ENCODE data around the gene DNAJC22. TPM values are rescaled to one million over a fixed set of nuclear protein-coding genes. Genes with fewer than 3 reads are reported as not detected.
"Not testable (repeated sequence)": the region's sequence is repeated elsewhere in the genome, so short reads cannot be mapped to it uniquely, and the experiment has no call there.

Gene DNAJC22
- total and polyA plus RNA-seq, 2 donors = 0.03 to 1.0 TPM

DNA sequence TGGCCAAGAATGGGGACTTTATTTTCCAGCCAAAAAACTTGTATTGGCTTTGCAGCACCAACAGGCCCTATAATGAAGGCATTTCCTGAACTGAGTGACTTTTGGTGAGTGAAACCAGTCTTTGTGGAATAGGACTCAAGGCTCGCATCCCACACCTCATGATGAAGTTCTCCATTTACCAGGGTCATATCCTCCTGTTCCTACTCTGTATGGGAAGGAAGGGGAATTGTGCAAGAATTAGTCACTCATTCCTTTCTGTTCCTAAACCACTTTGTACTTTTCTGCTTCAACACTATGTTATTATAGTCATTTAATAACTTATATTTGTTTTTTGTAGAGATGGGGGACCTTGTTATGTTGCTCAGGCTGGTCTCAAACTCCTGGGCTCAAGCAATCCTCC is 18.3 kb downstream of the DNAJC22 start:
- Histone ChIP-seq H3K27ac (ENCODE audit: low read depth) (no peak overlapping the region), H3K4me1 (ENCODE audit: insufficient read depth) (peaks cover 2% of the 10 kb centered on the region), H3K36me3 (ENCODE audit: insufficient read depth) (no peaks in the 10 kb centered on the region), H3K4me3 (ENCODE audit: low read depth, low read length) (no peak overlapping the region)
- no peak for DNase-seq (ENCODE audit: extremely low spot score)
- 93% methylated on average over 1 of the region's 1 CpG for WGBS

DNA sequence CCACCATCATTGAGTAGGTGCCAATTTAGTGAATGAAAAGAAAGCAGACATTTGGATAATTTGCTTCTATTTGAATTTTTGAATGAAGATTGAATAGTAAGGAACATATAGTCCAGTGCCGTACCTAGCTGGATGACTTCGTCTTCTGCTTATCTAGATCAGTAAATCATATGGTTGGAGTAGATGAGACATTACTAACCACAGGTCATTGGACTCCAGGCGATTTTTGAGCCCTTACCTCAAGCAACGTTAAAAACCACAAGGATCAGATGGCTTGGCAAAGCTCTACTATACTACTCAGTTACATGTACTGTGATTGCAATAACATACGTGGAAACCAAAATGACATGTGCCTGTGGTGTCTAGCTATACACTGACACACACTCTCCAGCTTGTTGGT is 18.9 kb downstream of the DNAJC22 start:
- Histone ChIP-seq H3K36me3 (ENCODE audit: insufficient read depth) (no peaks in the 10 kb centered on the region), H3K27ac (ENCODE audit: low read depth) (no peak overlapping the region), H3K4me1 (ENCODE audit: insufficient read depth) (peaks cover 2% of the 10 kb centered on the region), H3K4me3 (ENCODE audit: low read depth, low read length) (no peak overlapping the region)
- no peak for DNase-seq (ENCODE audit: extremely low spot score)
- 72% methylated on average over 5 of the region's 5 CpGs for WGBS

DNA sequence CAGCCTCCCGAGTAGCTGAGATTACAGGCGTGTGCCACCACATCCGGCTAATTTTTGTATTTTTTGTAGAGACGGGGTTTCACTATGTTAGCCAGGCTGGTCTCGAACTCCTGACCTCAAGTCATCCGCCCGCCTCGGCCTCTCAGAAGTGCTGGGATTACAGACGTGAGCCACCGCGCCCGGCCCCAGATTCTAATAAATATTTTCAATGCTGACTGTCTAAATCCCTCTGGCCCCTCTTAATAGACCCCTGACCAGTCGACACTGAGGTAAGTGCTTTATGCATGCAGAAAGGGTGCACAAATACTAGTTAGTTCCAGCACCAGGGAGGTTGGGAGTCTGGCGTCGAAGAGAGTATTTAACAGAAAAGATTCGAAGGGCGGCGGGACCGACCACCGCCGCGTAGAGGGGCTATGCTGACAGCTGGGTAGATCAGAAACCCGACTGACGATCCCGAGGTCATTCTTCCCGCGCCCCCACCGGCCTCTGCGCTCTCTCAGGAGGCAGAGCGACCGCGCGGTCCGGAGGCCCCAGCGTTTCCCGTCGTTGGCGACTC is 19.5 kb downstream of the DNAJC22 start:
- H3K36me3 ChIP-seq (ENCODE audit: insufficient read depth) = no peaks in the 10 kb centered on the region
- peaks cover 2% of the 10 kb centered on the region for H3K4me1 ChIP-seq (ENCODE audit: insufficient read depth)
- H3K27ac ChIP-seq (ENCODE audit: low read depth) = peak overlapping the region; percentile 87
- WGBS = 9% methylated on average over 38 of the region's 38 CpGs
- DNase-seq (ENCODE audit: extremely low spot score) = no peak
- peak overlapping the region; percentile 71 for H3K4me3 ChIP-seq (ENCODE audit: low read depth, low read length)

DNA sequence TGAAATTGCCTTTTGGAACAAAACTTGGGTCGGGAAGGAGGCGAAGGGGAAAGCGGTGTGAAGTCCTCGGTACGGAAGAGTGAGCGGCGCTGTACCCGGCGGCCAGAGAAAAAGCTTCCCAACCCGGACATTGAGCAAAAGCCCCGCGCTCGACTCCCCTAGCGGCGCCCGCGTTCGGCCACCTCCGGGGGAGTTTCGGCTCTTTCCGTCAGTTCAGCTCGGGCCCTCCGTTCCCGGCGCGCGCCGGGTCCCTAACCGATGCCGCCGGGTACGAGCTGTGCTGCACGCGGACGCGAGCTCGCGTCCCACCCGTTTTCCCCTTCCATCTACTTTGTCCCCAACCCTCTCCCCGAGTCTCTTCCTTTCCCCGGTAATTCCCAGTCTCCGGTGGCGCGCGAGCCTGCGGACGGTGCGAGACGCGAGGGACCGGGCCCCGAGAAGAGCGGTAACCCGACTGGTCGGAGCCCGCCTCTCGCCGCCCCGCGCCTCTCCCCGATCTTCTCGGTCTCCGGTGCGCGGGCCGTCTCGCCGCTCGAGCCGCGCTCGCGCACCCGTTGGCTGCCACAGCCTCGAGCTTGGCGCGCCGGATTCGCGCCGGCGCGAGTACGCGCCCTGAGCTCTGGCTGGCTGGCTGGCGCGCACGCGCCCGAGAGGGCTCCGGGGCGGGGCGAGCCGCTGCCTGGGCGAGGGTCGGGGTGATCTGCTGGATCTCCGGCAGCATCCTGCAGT is 20.1 kb downstream of the DNAJC22 start:
- DNase-seq (ENCODE audit: extremely low spot score) = peak; percentile 81
- H3K27ac ChIP-seq (ENCODE audit: low read depth) = peak overlapping the region; percentile 87
- under 1% methylated on average over 97 of the region's 97 CpGs for WGBS
- H3K4me1 ChIP-seq (ENCODE audit: insufficient read depth) = peaks cover 2% of the 10 kb centered on the region
- no peaks in the 10 kb centered on the region for H3K36me3 ChIP-seq (ENCODE audit: insufficient read depth)
- H3K4me3 ChIP-seq (ENCODE audit: low read depth, low read length) = peak overlapping the region; percentile 71

DNA sequence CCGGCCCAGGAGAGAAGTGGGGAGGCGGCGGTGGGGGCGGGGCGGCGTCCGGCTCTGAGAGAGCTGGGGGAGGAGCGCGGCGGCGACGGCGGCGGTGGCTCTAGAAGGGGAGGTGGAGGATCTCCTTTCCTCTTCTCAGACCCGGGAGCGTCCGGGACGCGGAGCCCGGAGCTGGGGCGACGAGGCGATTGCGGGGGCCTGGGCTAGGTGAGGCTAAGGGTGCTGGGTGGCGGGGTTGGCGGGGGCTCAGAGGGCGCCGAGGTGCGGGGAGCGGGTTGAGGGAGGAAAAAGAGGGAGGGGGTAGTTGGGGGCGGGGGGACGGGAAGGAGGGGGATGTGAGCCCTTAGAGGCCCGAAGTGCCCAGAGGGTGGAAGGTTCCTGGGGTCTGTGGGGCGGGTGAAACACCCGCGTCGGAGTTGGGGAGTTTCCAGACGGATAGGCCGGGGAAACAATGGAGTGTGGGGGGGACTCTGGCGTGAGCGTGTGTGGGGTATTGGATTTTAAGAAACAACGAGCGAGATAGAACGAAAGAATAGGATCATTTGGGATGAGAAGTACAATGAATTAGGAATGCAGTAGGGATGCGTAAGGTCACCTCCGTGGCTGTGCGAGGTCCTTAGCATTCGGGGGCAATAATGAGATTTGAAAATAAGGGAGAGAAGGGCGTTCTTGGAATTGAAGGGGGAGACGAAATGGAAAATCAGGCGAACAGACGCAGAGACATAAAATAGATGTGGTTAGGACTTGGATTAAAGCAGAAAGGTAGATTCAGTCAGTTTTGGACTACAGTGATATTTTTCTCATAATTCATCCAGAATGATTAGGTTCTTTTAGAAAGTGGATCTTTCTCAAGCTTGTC is 20.9 kb downstream of the DNAJC22 start, which contains the start of gene SPATS2:
TSS of gene SPATS2 (plus strand) at position 82 of the 859 bp plus-strand sequence. CDS start 93,551 bp downstream, outside the sequence.
- Histone ChIP-seq H3K36me3 (ENCODE audit: insufficient read depth) (no peaks in the 10 kb centered on the region), H3K4me1 (ENCODE audit: insufficient read depth) (peaks cover 2% of the 10 kb centered on the region), H3K27ac (ENCODE audit: low read depth) (peak within 1 kb of the TSS; percentile 87), H3K4me3 (ENCODE audit: low read depth, low read length) (peak within 1 kb of the TSS; percentile 71)
- WGBS = under 1% methylated on average over 52 of the region's 52 CpGs
- DNase-seq (ENCODE audit: extremely low spot score) = no peak

DNA sequence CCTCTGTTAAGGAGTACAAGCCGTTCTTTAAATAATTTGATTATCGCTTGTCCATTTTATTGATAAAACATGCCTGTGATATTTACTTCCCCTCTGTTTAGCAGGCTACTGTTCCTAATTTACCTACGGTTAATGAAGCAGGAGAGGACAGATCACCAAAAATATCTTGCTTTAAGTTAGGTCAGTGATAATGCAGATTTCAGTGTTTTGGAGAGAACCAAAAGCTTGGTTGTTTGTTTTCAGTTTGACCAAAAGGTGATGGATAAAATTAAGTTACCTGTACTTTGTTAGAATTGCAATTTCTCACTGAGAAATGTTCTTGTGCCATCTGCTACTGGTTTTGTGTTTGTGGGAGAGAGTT is 21.5 kb downstream of the DNAJC22 start:
- DNase-seq (ENCODE audit: extremely low spot score) = no peak
- Histone ChIP-seq H3K4me3 (ENCODE audit: low read depth, low read length) (peak overlapping the region; percentile 71), H3K4me1 (ENCODE audit: insufficient read depth) (peaks cover 2% of the 10 kb centered on the region), H3K27ac (ENCODE audit: low read depth) (no peak overlapping the region), H3K36me3 (ENCODE audit: insufficient read depth) (no peaks in the 10 kb centered on the region)
- 23% methylated on average over 3 of the region's 3 CpGs for WGBS

DNA sequence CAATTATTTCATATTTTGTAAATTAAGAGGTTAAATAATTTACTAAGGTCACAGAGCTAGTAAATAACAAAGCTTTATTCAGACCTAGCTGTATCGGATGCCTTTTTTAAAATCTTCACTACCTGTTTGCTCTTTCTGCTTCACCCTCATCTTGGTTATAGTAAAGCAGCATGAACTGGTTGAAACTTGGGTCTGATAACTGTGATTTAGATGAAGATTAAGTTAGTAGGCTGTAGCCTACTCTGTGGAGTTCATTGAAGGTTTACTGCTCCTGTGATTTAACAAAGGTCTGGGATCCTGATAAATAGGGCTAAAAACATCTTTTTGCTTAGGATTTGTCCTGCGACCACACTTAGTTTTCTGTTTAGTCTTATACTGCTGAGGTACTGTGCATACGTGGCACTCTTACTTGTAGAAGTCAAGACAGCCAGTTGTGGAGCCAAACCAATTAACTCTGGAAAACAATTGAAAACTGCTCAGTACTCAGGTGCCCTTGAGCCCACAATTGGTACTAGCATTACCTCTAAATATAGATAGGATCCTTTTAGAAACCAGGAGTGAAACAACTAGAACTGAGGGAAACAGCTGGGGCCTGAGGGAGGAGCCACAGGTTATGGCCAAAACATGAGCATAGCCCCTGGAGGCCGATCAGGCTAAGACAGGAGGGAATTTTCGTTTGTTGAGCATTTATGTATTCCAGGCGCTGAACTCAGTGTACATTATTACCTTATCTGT is 22.9 kb downstream of the DNAJC22 start:
- DNase-seq (ENCODE audit: extremely low spot score) = no peak
- Histone ChIP-seq H3K4me3 (ENCODE audit: low read depth, low read length) (no peak overlapping the region), H3K4me1 (ENCODE audit: insufficient read depth) (peaks cover 2% of the 10 kb centered on the region)

DNA sequence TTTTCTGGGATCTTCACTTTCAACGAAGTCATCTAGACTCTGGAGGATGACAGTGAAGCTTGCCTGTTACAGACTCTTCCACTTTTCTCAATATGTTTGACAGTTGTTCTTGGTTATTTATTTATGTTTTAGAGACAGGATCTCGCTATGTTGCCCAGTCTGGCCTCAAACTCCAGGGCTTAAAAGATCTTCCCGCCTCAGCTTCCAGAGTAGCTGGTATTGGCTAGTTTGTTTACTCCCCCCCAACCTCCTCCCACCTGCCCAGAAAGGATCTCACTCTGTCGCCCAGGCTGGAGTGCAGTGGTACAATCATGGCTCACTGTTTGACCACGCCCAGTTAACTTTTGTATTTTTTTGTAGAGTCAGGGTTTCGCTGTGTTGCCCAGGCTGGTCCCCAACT is 23.9 kb downstream of the DNAJC22 start:
- Histone ChIP-seq H3K4me1 (ENCODE audit: insufficient read depth) (peaks cover 2% of the 10 kb centered on the region), H3K27ac (ENCODE audit: low read depth) (no peak overlapping the region), H3K4me3 (ENCODE audit: low read depth, low read length) (no peak overlapping the region), H3K36me3 (ENCODE audit: insufficient read depth) (no peaks in the 10 kb centered on the region)
- 92% methylated on average over 6 of the region's 6 CpGs for WGBS
- DNase-seq (ENCODE audit: extremely low spot score) = no peak

More for the DNA sequence above, 22.9 kb downstream of the DNAJC22 start:
- Histone ChIP-seq H3K36me3 (ENCODE audit: insufficient read depth) (no peaks in the 10 kb centered on the region), H3K27ac (ENCODE audit: low read depth) (no peak overlapping the region)
- WGBS = 33% methylated on average over 6 of the region's 6 CpGs

DNA sequence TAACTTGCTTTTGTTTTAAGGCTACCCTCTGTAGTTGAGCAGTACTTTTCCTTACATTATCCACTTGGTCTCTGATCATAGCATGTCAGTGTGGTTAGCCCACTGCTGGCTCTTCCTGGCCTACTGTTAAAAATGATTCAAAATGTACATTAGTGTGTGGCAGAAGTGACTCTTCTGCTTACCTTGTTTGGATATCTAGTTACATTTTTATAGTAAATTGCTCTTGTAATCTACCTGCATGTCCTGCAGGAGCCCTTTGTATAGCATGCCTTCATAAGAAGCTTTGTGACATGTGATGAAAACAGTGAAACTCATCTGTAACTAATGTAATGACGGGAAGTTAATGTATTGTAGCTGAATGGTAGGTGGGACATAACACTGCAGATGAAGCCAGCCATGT is 28.7 kb downstream of the DNAJC22 start:
- no peak for DNase-seq (ENCODE audit: extremely low spot score)
- 89% methylated on average over 1 of the region's 1 CpG for WGBS
- H3K4me1 ChIP-seq (ENCODE audit: insufficient read depth) = no peaks in the 10 kb centered on the region
- H3K4me3 ChIP-seq (ENCODE audit: low read depth, low read length) = no peak overlapping the region
- H3K36me3 ChIP-seq (ENCODE audit: insufficient read depth) = no peaks in the 10 kb centered on the region
- H3K27ac ChIP-seq (ENCODE audit: low read depth) = no peak overlapping the region

DNA sequence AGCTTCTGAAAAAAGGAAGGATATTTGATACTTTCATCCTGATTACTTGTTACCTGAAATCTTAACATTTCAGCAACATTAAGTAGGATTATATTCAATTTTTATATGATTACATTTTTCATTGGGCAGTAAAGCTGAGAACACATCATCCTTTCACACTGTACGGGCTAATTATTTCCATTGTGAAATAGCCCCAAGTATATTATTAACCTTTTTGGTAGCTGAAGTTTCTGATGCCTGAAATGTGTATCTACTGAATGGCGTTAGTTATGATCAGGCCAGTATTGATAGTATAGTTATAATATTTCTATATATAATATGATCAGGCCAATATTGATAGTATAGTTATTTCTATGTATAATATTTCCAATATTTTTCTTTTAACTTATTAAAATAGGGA is 30.7 kb downstream of the DNAJC22 start:
- 91% methylated on average over 2 of the region's 2 CpGs for WGBS
- Histone ChIP-seq H3K36me3 (ENCODE audit: insufficient read depth) (no peaks in the 10 kb centered on the region), H3K27ac (ENCODE audit: low read depth) (no peak overlapping the region), H3K4me1 (ENCODE audit: insufficient read depth) (no peaks in the 10 kb centered on the region), H3K4me3 (ENCODE audit: low read depth, low read length) (no peak overlapping the region)
- no peak for DNase-seq (ENCODE audit: extremely low spot score)

DNA sequence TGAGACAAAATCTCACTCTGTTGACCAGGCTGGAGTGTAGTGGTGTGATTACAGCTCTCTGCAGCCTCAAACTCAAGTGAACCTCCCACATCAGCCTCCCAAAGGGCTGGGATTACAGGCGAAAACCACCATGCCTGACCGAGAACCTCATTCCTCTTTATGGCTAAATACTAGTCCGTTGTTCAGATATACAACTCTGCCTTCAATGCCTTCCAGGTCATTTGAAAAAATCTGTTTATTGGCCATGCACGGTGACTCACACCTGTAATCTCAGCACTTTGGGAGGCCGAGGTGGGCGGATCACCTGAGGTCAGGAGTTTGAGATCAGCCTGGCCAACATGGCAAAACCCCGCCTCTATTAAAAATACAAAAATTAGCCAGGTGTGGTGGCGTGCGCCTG is 33.5 kb downstream of the DNAJC22 start:
- H3K4me1 ChIP-seq (ENCODE audit: insufficient read depth); H3K27ac ChIP-seq (ENCODE audit: low read depth); H3K4me3 ChIP-seq (ENCODE audit: low read depth, low read length); H3K36me3 ChIP-seq (ENCODE audit: insufficient read depth); DNase-seq (ENCODE audit: extremely low spot score): not testable (repeated sequence)
- WGBS = 88% methylated on average over 9 of the region's 9 CpGs

DNA sequence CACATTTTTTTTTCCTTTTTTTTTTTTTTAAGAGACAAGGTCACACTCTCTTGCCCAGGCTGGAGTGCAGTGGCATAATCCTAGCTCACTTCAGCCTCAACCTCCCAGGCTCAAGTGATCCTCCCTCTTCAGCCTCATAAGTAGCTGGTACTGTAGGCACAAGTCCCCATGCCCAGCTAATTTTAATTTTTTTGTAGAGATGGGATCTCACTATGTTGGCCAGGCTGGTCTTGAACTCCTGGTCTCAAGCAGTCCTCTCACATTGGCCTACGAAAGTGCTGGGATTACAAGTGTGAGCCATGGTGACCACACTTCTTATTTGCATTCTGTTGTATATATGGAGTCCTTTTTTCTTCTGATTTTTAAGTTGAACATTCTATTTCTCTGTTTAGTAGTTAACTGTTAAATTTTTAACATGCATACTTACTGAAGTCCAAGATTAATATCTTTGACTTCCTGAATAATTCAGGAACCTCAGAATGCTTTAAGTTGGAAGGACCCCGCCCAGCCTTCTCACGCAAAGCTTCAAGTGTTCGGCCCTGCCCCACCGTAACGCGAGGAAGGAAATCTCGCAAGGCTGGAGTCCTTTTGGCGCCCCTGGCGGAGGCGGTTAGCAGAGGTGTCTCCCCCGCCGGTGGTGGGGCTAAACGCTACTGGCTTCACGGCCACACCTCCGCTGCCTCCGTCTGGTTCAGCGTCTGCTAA is 42.1 kb downstream of the DNAJC22 start:
- Histone ChIP-seq H3K27ac (ENCODE audit: low read depth) (no peak overlapping the region), H3K36me3 (ENCODE audit: insufficient read depth) (no peaks in the 10 kb centered on the region), H3K4me1 (ENCODE audit: insufficient read depth) (no peaks in the 10 kb centered on the region), H3K4me3 (ENCODE audit: low read depth, low read length) (no peak overlapping the region)
- WGBS = 74% methylated on average over 18 of the region's 18 CpGs
- DNase-seq (ENCODE audit: extremely low spot score) = no peak

DNA sequence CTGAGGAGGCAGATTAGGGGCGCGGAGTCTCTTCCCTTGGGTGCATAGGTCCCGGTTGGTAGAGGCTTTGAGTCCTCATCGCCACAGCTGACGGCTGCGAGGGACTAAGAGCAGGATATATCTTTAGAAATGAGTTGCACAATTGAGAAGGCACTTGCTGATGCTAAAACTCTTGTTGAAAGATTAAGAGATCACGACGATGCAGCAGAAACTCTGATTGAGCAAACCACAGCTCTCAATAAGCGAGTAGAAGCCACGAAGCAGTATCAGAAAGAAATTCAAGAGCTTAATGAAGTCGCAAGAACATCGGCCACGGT is 42.7 kb downstream of the DNAJC22 start:
- no peak for DNase-seq (ENCODE audit: extremely low spot score)
- Histone ChIP-seq H3K27ac (ENCODE audit: low read depth) (no peak overlapping the region), H3K36me3 (ENCODE audit: insufficient read depth) (no peaks in the 10 kb centered on the region), H3K4me1 (ENCODE audit: insufficient read depth) (no peaks in the 10 kb centered on the region), H3K4me3 (ENCODE audit: low read depth, low read length) (no peak overlapping the region)
- WGBS = 86% methylated on average over 13 of the region's 13 CpGs

All from urinary bladder (tissue), 4 donors.